Amniotic stem cell (primary cell): Measurements from ENCODE around the gene PATE1.

Source experiments
- DNase-seq: peaks from one replicate; lab custom pipeline; 2025; lab: John Stamatoyannopoulos, UW

The PATE1 gene

GRCh38 chr11:125790825-125791224 lies 44.7 kb downstream of the PATE1 start:
- no peak for DNase-seq

- no peak for DNase-seq
Measured at GRCh38 chr11:125797641-125798040, 51.6 kb downstream of the PATE1 start.
